ENCODE results near the gene ZNF205. TPM values are rescaled to one million over a fixed set of nuclear protein-coding genes. Genes with fewer than 3 reads are reported as not detected.

Gene ZNF205
- polyA plus RNA-seq, 1 of the 3 experiments (the other 2 are of a cell fraction): 9.7 TPM

DNA sequence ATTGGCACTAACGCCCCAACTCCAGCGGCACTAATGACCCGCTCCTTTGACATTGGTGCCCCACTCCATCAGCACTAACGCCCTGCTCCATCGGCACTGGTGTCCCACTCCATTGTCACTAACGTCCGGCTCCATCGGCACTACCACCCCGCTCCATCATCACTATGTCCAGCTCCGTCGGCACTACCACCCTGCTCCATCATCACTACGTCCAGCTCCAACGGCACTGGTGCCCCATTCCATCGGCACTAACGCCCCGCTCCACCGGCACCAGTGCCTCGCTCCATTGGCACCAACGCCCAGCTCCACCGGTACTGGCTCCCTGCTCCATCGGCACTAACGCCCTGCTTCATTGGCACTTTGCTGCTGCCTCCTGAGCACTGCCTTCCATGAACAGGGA, 29.9 kb downstream of the ZNF205 start:
- Histone ChIP-seq H3K27me3 (ENCODE audit: insufficient read depth) (no peaks in the 10 kb centered on the region), H3K4me1 (ENCODE audit: control insufficient read depth in 1 of 2, insufficient read depth in 2 of 2, low read depth in 1 of 2, low read length in 1 of 2) (peaks cover 0 to 7% of the 10 kb centered on the region in 2 experiments; a peak in 1 of 4 replicates), H3K9me2 (no peaks in the 10 kb centered on the region), H3F3A (replicated peaks; ENCODE audit: insufficient read depth) (no peaks in the 10 kb centered on the region), H4K20me1 (ENCODE audit: insufficient read depth) (no peaks in the 10 kb centered on the region), H3K36me3 (replicated peaks in 1 of 2; ENCODE audit: control insufficient read depth in 1 of 2, insufficient read depth in 2 of 2, low read length in 1 of 2) (peaks cover 5 to 38% of the 10 kb centered on the region in 2 experiments), H3K4me3 (ENCODE audit: low read depth in 2 of 2, low read length in 1 of 2) (no peak overlapping the region), H3K9ac (no peak overlapping the region), H3K9me3 (no peaks in the 10 kb centered on the region), H2AFZ (ENCODE audit: low read depth) (no peak overlapping the region), H3K27ac (ENCODE audit: low read depth in 2 of 2, low read length in 1 of 2) (no peak overlapping the region), H3K79me2 (ENCODE audit: insufficient read depth) (no peaks in the 10 kb centered on the region), H3K4me2 (no peak overlapping the region)
- ChIA-PET CTCF (interaction anchor here (3.3 kb wide), 1 partner anchor 12 kb away, joined by 10 read pairs; no protein-coding TSS in a partner anchor), POLR2A (no interaction called here)
- 88% methylated on average over 22 of the region's 22 CpGs for WGBS (ENCODE audit: low lambda C conversion rate)
- TF ChIP-seq RFX5 (IDR thresholded peaks at IDR 0.05; ENCODE audit: low read length) (no peak), FOSL2 (IDR thresholded peaks at IDR 0.05; ENCODE audit: borderline replicate concordance, low read depth) (no peak), CHD2 (IDR thresholded peaks at IDR 0.05; ENCODE audit: low read length, partially characterized antibody) (no peak), GABPA (IDR thresholded peaks at IDR 0.05; ENCODE audit: low read depth) (no peak), YY1 (IDR thresholded peaks at IDR 0.05; ENCODE audit: low read depth) (no peak), EZH2phosphoT487 (IDR thresholded peaks at IDR 0.05; ENCODE audit: borderline replicate concordance, low read depth) (no peak), MXI1 (IDR thresholded peaks at IDR 0.05; ENCODE audit: low read depth, low read length) (no peak), FOXJ3 (CRISPR knock-in tag; IDR thresholded peaks at IDR 0.05) (no peak), NFIC (IDR thresholded peaks at IDR 0.05; ENCODE audit: borderline replicate concordance) (no peak), FOXM1 (IDR thresholded peaks at IDR 0.05; ENCODE audit: low read depth) (no peak), RCOR1 (IDR thresholded peaks at IDR 0.05; ENCODE audit: low read length) (no peak), RAD21 (IDR thresholded peaks at IDR 0.05; ENCODE audit: low read length) (no peak), GATA2 (CRISPR knock-in tag; IDR thresholded peaks at IDR 0.05) (no peak), RXRA (IDR thresholded peaks at IDR 0.05; ENCODE audit: borderline replicate concordance, low read depth) (no peak), NRF1 (IDR thresholded peaks at IDR 0.05; ENCODE audit: low read depth, low read length) (no peak), ELF1 (IDR thresholded peaks at IDR 0.05) (no peak)
- TF ChIP-seq, protein P1, sequence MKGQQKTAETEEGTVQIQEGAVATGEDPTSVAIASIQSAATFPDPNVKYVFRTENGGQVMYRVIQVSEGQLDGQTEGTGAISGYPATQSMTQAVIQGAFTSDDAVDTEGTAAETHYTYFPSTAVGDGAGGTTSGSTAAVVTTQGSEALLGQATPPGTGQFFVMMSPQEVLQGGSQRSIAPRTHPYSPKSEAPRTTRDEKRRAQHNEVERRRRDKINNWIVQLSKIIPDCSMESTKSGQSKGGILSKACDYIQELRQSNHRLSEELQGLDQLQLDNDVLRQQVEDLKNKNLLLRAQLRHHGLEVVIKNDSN (IDR thresholded peaks at IDR 0.05; ENCODE audit: borderline replicate concordance, low read depth): no peak
- TF ChIP-seq, protein P2, sequence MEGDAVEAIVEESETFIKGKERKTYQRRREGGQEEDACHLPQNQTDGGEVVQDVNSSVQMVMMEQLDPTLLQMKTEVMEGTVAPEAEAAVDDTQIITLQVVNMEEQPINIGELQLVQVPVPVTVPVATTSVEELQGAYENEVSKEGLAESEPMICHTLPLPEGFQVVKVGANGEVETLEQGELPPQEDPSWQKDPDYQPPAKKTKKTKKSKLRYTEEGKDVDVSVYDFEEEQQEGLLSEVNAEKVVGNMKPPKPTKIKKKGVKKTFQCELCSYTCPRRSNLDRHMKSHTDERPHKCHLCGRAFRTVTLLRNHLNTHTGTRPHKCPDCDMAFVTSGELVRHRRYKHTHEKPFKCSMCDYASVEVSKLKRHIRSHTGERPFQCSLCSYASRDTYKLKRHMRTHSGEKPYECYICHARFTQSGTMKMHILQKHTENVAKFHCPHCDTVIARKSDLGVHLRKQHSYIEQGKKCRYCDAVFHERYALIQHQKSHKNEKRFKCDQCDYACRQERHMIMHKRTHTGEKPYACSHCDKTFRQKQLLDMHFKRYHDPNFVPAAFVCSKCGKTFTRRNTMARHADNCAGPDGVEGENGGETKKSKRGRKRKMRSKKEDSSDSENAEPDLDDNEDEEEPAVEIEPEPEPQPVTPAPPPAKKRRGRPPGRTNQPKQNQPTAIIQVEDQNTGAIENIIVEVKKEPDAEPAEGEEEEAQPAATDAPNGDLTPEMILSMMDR (IDR thresholded peaks at IDR 0.05): no peak
- TF ChIP-seq, protein P3, sequence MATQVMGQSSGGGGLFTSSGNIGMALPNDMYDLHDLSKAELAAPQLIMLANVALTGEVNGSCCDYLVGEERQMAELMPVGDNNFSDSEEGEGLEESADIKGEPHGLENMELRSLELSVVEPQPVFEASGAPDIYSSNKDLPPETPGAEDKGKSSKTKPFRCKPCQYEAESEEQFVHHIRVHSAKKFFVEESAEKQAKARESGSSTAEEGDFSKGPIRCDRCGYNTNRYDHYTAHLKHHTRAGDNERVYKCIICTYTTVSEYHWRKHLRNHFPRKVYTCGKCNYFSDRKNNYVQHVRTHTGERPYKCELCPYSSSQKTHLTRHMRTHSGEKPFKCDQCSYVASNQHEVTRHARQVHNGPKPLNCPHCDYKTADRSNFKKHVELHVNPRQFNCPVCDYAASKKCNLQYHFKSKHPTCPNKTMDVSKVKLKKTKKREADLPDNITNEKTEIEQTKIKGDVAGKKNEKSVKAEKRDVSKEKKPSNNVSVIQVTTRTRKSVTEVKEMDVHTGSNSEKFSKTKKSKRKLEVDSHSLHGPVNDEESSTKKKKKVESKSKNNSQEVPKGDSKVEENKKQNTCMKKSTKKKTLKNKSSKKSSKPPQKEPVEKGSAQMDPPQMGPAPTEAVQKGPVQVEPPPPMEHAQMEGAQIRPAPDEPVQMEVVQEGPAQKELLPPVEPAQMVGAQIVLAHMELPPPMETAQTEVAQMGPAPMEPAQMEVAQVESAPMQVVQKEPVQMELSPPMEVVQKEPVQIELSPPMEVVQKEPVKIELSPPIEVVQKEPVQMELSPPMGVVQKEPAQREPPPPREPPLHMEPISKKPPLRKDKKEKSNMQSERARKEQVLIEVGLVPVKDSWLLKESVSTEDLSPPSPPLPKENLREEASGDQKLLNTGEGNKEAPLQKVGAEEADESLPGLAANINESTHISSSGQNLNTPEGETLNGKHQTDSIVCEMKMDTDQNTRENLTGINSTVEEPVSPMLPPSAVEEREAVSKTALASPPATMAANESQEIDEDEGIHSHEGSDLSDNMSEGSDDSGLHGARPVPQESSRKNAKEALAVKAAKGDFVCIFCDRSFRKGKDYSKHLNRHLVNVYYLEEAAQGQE (IDR thresholded peaks at IDR 0.05; ENCODE audit: low read depth, low read length): no peak
- TF ChIP-seq, protein P4, sequence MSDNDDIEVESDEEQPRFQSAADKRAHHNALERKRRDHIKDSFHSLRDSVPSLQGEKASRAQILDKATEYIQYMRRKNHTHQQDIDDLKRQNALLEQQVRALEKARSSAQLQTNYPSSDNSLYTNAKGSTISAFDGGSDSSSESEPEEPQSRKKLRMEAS (IDR thresholded peaks at IDR 0.05; ENCODE audit: low read depth): no peak
- DNase-seq: no peak

All from SK-N-SH (cell line).